Activated CD4-positive, alpha-beta memory T cell treated with anti-CD3 and anti-CD28 coated beads, Interleukin-2, amount 10 ng/mL, durations not matched to agents 7 days and 5 days (primary cell): ENCODE measurements around the gene MRPL34. TPM values are rescaled to one million over a fixed set of nuclear protein-coding genes. Genes with fewer than 3 reads are reported as not detected.

ENCODE experiments used
- CTCF ChIA-PET: fragments of 350-600 bp; sonication (Branson Sonifier 250); formaldehyde crosslinking; loops from one replicate; lab custom pipeline; 2021; ENCODE audit warnings: antibody characterized with exemption, inconsistent platforms; lab: Charles Lee
- POLR2A ChIA-PET: fragments of 350-600 bp; sonication (Branson Sonifier 250); formaldehyde crosslinking; loops from one replicate; lab custom pipeline; 2021; ENCODE audit warnings: antibody characterized with exemption; lab: Charles Lee
- DNase-seq: peaks from one replicate; pipeline ENCODE4 v3.0.0-alpha.2; 2020
- H3K27ac Mint-ChIP-seq: one replicate; pipeline ENCODE4 v1.8.0; 2021; ENCODE audit warnings: mild to moderate bottlenecking, mixed read lengths
- H3K27me3 Mint-ChIP-seq: one replicate; pipeline ENCODE4 v1.8.0; 2021; ENCODE audit warnings: mixed read lengths
- H3K36me3 Mint-ChIP-seq: one replicate; pipeline ENCODE4 v1.8.0; 2021; ENCODE audit warnings: low read depth, mixed read lengths
- H3K4me1 Mint-ChIP-seq: one replicate; pipeline ENCODE4 v1.8.0; 2021; ENCODE audit warnings: mixed read lengths
- H3K4me3 Mint-ChIP-seq: one replicate; pipeline ENCODE4 v1.8.0; 2021; ENCODE audit warnings: mild to moderate bottlenecking, mixed read lengths
- H3K9me3 Mint-ChIP-seq: one replicate; pipeline ENCODE4 v1.8.0; 2021; ENCODE audit warnings: mixed read lengths
- total RNA-seq, 2 experiments: library from RNA; stranded (reverse); gene quantifications; one replicate each; pipeline ENCODE4 v1.2.3, GENCODE V29; 2021

The MRPL34 gene
- total RNA-seq, result 10 to 100 TPM; 82.8 to 98.3 TPM

DNA sequence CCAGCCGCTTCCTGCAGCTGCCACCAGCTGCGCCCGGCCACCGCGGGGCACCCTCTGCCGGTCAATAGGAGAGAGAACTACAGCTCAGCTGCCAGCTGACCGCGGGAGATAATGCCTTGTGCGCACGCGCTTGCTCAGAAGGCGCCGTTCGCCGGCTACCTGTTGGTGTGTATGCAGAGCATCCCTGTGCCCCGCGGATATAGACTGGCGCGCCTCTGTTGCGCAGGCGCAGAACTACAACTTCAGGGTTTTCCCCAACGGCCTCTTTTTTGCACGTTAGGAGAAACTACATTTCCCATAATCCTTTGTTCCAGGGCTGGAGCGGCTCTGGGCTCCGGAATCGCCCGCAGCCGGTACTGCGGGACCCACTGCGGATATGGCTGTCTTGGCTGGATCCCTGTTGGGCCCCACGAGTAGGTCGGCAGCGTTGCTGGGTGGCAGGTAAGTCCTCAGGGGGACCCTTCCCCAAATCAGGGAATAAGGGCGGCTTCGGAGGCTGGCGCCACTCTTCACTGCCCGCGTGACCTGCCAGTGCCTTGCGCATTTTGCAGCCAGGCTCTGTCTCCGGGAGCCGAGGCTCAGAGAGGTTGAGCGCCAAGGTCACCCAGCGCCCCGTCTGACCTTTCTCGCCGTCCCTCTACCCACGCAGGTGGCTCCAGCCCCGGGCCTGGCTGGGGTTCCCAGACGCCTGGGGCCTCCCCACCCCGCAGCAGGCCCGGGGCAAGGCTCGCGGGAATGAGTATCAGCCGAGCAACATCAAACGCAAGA lies at the start of gene MRPL34:
MRPL34 (plus strand) TSS at position 356 of the 768 bp plus-strand sequence; CDS start at position 377, 21 bp downstream.
- ChIA-PET CTCF (interaction anchor here (0.6 to 3.1 kb wide), 23 partner anchors 10 to 236 kb away, joined by 3 to 32 read pairs (median 4); partner anchors contain the start of genes ANKLE1, ANO8, BABAM1 and BST2), POLR2A (interaction anchor here (0.6 to 4.8 kb wide), 9 partner anchors 12 to 114 kb away, joined by 3 to 50 read pairs (median 5); partner anchors contain the start of genes ANO8, MVB12A and OCEL1)
- Mint-ChIP-seq H3K27me3 (no peaks in the 10 kb centered on the region), H3K4me3 (peak within 1 kb of the TSS; percentile 89), H3K9me3 (no peaks in the 10 kb centered on the region), H3K4me1 (peaks cover 58% of the 10 kb centered on the region), H3K36me3 (peaks cover 5% of the 10 kb centered on the region), H3K27ac (peak within 1 kb of the TSS; percentile 90)
- peak; percentile 98 for DNase-seq

DNA sequence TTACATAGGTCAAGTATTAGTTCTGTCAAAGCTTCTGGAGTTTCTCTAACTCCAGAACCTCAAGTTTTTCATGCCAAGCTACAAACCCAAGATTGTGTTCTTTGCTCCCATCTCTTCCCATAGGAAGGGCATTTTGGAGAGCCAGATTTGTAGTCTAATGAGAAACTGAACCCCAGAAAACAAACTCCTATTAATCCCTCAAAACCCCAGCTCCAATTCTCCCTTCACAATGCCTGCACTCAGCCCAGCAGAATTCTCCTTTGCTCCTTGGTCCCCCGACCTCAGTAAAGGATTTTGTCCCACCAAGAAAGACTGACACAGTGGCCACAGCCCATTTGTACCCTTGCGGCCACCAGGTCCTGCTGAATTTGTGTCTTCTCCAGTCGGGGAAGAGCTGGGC lies 49.5 kb upstream of the MRPL34 start:
- no peak for DNase-seq
- ChIA-PET POLR2A (no interaction called here), CTCF (interaction anchor here (0.7 kb wide), 1 partner anchor 9 kb away, joined by 3 read pairs; the partner anchor contains the start of gene USHBP1)
- no peaks in the 10 kb centered on the region for H3K27me3 Mint-ChIP-seq
- no peaks in the 10 kb centered on the region for H3K9me3 Mint-ChIP-seq
- no peaks in the 10 kb centered on the region for H3K36me3 Mint-ChIP-seq
- H3K27ac Mint-ChIP-seq, result no peak overlapping the region
- peaks cover 6% of the 10 kb centered on the region for H3K4me1 Mint-ChIP-seq
- no peak overlapping the region for H3K4me3 Mint-ChIP-seq

DNA sequence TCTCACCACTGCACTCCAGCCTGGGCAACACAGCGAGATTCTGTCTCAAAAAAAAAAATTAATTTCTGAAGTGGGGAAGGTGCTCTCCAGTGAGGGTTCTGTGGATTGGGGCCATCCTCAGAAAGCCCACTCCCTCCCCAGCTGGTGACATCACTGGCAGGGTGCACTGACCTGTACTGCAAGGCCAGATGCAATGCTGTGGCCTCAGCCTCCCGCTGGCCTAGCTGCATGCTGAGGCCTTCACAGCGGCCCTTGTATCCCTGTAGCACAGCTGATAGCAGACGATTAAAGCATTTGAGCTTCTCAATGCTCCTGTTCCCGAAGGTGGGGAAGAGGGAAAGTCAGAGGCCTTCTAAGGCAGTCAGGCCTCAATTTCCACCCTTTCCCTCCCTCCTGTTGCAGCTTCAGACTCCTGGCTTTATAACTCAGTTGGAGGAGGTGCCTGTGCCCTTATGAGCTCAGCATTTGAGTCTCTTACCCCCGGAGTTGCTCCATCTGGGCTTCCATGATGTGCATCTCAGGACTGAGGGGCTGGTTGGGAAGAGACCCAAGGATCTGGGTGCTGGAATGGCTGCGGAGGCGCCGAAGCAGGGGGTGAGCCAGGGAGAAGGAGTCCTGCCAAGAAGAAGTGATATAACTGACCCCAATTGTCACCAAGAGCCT lies 46.4 kb upstream of the MRPL34 start:
- ChIA-PET CTCF (interaction anchor here (0.7 to 7.9 kb wide), 9 partner anchors 22 to 206 kb away, joined by 3 to 64 read pairs (median 4); partner anchors contain the start of genes ANKLE1 and MRPL34), POLR2A (interaction anchor here (1.0 kb wide), 2 partner anchors 8 to 24 kb away, joined by 3 to 4 read pairs; partner anchors contain the start of gene BABAM1)
- Mint-ChIP-seq H3K27ac (no peak overlapping the region), H3K4me1 (peaks cover 9% of the 10 kb centered on the region), H3K4me3 (no peak overlapping the region), H3K9me3 (no peaks in the 10 kb centered on the region), H3K36me3 (no peaks in the 10 kb centered on the region), H3K27me3 (no peaks in the 10 kb centered on the region)
- no peak for DNase-seq

DNA sequence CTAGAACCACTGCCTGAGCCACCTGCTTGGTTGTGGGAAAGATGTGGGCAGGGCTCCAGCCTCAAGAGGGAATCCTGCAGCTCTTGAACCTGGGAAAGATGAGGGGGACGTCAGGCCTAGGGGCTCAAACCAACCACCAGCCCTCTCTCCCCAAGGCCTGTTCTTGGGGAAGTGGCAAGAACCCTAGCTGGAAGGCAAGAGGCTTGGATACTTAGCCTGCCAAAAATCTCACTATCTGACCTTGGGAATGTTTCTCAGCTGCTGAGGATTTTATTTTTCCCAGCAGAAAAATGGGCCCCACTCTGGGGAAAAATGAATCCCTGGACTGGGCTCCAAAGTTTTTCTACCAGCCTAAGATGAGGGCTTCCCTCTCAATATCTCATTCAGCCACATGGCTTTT lies 45.7 kb upstream of the MRPL34 start:
- Mint-ChIP-seq H3K36me3 (no peaks in the 10 kb centered on the region), H3K27me3 (no peaks in the 10 kb centered on the region), H3K4me3 (no peak overlapping the region), H3K9me3 (no peaks in the 10 kb centered on the region), H3K4me1 (peaks cover 16% of the 10 kb centered on the region), H3K27ac (no peak overlapping the region)
- POLR2A ChIA-PET, result interaction anchor here (1.0 to 2.5 kb wide), 2 partner anchors 8 to 23 kb away, joined by 3 to 7 read pairs; no protein-coding TSS in a partner anchor
- no peak for DNase-seq
- CTCF ChIA-PET, result interaction anchor here (0.6 to 7.9 kb wide), 12 partner anchors 12 to 191 kb away, joined by 3 to 64 read pairs (median 4); partner anchors contain the start of genes ANKLE1, MRPL34 and OCEL1

DNA sequence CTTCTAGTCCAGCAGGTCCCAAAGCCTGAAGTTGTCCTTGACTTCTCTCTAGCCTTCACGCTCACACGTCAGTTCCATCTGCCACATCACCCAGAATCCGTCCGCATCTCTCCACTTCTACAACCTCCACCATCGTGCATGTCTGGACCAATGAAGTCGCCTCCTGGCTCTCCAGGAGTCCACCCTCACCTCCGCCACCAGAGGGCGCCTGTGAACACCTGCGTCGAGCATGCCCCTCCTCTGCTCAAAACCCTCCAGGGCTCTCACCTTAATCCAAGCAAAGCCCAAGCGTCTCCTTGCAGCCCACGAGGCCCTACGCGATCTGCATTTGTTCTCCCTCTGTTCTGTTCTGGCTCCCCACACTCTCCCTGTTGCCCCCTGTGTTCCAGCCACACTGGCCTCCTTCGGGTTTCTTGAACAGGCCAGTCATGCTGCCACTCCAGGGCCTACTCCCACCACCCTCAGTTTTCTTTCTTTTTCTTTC lies 44.8 kb upstream of the MRPL34 start:
- ChIA-PET POLR2A (interaction anchor here (2.5 kb wide), 1 partner anchor 9 kb away, joined by 7 read pairs; no protein-coding TSS in a partner anchor), CTCF (interaction anchor here (0.6 to 7.9 kb wide), 18 partner anchors 9 to 1117 kb away, joined by 3 to 64 read pairs (median 3); partner anchors contain the start of genes ANKLE1, MRPL34 and OCEL1)
- H3K36me3 Mint-ChIP-seq, result no peaks in the 10 kb centered on the region
- no peaks in the 10 kb centered on the region for H3K9me3 Mint-ChIP-seq
- H3K27ac Mint-ChIP-seq, result no peak overlapping the region
- peak; percentile 92 for DNase-seq
- H3K4me1 Mint-ChIP-seq, result peaks cover 19% of the 10 kb centered on the region
- H3K27me3 Mint-ChIP-seq, result no peaks in the 10 kb centered on the region
- H3K4me3 Mint-ChIP-seq, result no peak overlapping the region

DNA sequence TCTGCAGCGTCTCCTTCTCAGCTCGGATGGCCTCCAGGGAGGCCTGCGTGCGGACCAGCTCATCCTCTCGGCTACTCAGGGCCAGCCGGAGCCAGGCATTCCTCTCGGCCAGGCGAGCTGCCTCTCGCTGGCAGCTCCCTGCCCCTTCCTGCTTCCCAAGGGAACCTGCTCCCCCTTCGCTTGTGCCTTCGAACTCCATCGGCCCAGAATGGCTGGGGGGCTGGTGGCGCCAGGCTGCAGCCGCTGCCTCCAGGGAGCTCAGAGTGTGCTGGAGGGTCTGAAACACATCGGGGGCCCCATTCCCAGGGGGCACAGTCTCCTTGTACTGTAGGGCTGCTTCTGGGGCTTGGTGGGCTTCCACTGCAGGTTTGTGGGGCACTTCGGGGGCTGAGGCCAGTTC lies 43.1 kb upstream of the MRPL34 start:
- peaks cover 26% of the 10 kb centered on the region for H3K4me1 Mint-ChIP-seq
- no peaks in the 10 kb centered on the region for H3K9me3 Mint-ChIP-seq
- no peak for DNase-seq
- ChIA-PET CTCF (interaction anchor here (0.7 to 7.9 kb wide), 4 partner anchors 19 to 177 kb away, joined by 3 to 64 read pairs (median 4); partner anchors contain the start of gene ANKLE1), POLR2A (interaction anchor here (1.3 to 2.5 kb wide), 2 partner anchors 10 to 29 kb away, joined by 3 to 7 read pairs; no protein-coding TSS in a partner anchor)
- H3K27ac Mint-ChIP-seq, result no peak overlapping the region
- no peaks in the 10 kb centered on the region for H3K27me3 Mint-ChIP-seq
- no peak overlapping the region for H3K4me3 Mint-ChIP-seq
- H3K36me3 Mint-ChIP-seq, result no peaks in the 10 kb centered on the region

DNA sequence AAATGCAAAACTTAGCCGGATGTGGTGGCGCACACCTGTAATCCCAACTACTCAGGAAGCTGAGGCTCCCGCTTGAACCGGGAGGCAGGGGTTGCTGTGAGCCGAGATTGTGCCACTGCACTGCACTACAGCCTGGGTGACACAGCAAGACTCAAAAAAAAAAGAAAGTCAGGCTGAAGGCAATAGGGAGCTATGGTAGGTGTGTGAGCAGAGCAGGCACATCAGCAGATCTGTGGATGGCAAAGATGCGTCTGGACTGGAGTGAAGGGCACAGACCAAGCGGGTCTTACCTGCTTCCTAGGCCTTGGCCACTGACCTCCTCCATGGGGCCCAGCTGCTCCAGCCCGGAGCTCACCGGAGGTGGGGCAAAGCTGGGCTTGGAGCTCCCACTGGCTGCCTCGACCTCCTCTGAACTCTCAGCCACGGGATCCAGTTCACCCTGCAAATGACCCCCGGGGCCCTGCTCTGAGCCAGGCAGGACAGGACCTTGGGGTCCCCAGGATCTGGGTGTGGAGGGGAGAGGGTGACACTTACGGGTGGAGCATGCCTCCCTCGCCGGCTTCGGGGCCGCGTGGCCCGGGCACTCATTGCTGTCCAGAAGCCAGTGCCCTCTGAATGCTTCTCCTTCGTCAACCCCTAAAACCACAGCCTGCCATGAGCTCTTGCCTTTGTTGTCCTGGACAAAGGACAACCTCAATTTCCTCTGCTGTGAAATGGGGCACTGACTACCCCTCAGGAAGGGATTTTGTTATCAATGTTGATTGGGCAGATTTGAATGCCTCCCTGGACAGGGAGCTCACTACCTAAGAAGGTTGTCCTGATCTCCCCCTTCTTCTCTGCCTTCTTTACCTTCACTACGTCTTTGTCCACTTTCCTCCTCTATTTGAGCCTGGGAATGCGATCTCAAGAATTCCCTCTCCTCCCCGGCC lies 41.7 kb upstream of the MRPL34 start:
- H3K27ac Mint-ChIP-seq, result no peak overlapping the region
- ChIA-PET POLR2A (interaction anchor here (1.0 to 1.3 kb wide), 4 partner anchors 12 to 156 kb away, joined by 3 read pairs; partner anchors contain the start of genes MVB12A and OCEL1), CTCF (interaction anchor here (1.1 to 7.9 kb wide), 5 partner anchors 18 to 58 kb away, joined by 3 to 64 read pairs (median 6); partner anchors contain the start of genes ANKLE1 and DDA1)
- no peaks in the 10 kb centered on the region for H3K9me3 Mint-ChIP-seq
- H3K4me3 Mint-ChIP-seq, result no peak overlapping the region
- peaks cover 34% of the 10 kb centered on the region for H3K4me1 Mint-ChIP-seq
- no peaks in the 10 kb centered on the region for H3K27me3 Mint-ChIP-seq
- no peaks in the 10 kb centered on the region for H3K36me3 Mint-ChIP-seq
- DNase-seq, result no peak

DNA sequence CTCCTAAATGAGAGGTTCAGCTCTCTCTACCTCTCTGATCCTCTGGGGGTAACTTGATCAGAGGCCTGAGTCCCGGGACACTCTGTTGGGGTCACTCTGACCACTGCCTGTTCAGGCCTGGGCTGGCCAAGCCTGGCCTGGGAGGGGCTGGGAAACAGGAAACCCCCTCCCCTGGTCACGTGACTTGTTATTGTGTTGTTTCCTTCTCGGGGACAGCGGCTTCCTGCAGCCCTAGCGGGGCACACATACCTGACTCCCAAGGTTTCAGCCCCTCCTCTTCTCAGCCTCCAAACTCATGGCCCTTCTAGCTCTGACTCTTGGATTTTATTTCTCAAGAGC lies 41.1 kb upstream of the MRPL34 start, which contains the start of gene USHBP1:
USHBP1 (minus strand) TSS at position 105 of the 339 bp plus-strand sequence. CDS start 446 bp downstream, outside the sequence.
- POLR2A ChIA-PET, result interaction anchor here (0.8 to 1.5 kb wide), 5 partner anchors 12 to 155 kb away, joined by 3 read pairs; partner anchors contain the start of genes MVB12A and OCEL1
- H3K27ac Mint-ChIP-seq, result no peak within 1 kb of the TSS

DNA sequence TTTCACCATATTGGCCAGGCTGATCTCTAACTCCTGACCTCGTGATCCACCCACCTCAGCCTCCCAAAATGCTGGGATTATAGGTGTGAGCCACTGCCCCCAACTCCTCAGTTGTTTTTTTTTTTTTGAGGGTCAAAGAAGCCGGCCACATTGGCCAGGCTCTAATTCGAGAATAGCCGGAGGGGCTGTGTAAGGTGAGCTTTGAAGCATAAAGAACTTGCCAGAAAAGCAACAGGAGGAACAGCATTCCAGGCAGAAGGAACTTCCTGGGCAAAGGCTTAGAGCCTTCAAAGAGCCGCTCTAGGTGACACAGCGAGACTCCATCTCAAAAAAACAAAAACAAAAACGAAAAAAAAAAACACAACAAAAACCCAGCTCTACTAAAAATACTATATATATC lies 39.6 kb upstream of the MRPL34 start:
- no peak for DNase-seq
- Mint-ChIP-seq H3K9me3 (no peaks in the 10 kb centered on the region), H3K4me3 (no peak overlapping the region), H3K36me3 (peaks cover 3% of the 10 kb centered on the region), H3K27me3 (no peaks in the 10 kb centered on the region), H3K27ac (no peak overlapping the region), H3K4me1 (peaks cover 32% of the 10 kb centered on the region)
- ChIA-PET CTCF (interaction anchor here (0.6 to 2.9 kb wide), 11 partner anchors 8 to 230 kb away, joined by 3 to 33 read pairs (median 6); partner anchors contain the start of genes ABHD8, ANKLE1 and DDA1), POLR2A (interaction anchor here (1.5 to 4.2 kb wide), 3 partner anchors 15 to 40 kb away, joined by 3 to 26 read pairs (median 6); partner anchors contain the start of genes ANKLE1 and OCEL1)

More for the DNA sequence above, 41.1 kb upstream of the MRPL34 start, which contains the start of gene USHBP1:
- CTCF ChIA-PET, result interaction anchor here (1.0 to 7.9 kb wide), 8 partner anchors 9 to 199 kb away, joined by 3 to 64 read pairs (median 4); partner anchors contain the start of genes ANKLE1 and DDA1
- no peak for DNase-seq
- no peaks in the 10 kb centered on the region for H3K9me3 Mint-ChIP-seq
- no peak within 1 kb of the TSS for H3K4me3 Mint-ChIP-seq
- H3K36me3 Mint-ChIP-seq, result no peaks in the 10 kb centered on the region
- H3K27me3 Mint-ChIP-seq, result no peaks in the 10 kb centered on the region
- peaks cover 35% of the 10 kb centered on the region for H3K4me1 Mint-ChIP-seq

DNA sequence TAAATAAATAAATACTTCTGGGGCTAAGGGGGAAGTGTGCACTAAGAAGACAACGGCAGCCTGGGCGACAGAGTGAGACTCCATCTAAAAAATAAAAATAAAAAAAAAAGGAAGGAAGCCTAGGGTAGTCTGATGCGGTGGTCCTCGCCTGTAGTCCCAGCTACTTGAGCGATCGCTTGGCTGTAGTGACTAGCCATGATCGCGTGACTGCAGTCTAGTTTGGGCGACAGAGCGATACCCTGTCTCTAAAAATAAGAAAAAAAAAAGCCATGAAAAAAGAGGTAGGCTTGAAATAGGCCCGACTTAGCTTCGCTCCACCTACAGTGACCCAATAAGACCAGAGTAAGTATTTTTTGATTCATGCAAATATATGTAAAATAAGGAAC lies 39.1 kb upstream of the MRPL34 start:
- POLR2A ChIA-PET, result interaction anchor here (0.5 to 4.2 kb wide), 12 partner anchors 14 to 222 kb away, joined by 3 to 26 read pairs (median 4); partner anchors contain the start of genes ANKLE1, BST2, DDA1 and HAUS8
- H3K27ac Mint-ChIP-seq, result peak overlapping the region; percentile 47
- H3K4me3 Mint-ChIP-seq, result peak overlapping the region; percentile 85
- H3K36me3 Mint-ChIP-seq, result peaks cover 8% of the 10 kb centered on the region
- H3K27me3 Mint-ChIP-seq, result no peaks in the 10 kb centered on the region
- no peaks in the 10 kb centered on the region for H3K9me3 Mint-ChIP-seq
- H3K4me1 Mint-ChIP-seq, result peaks cover 31% of the 10 kb centered on the region
- DNase-seq, result no peak
- CTCF ChIA-PET, result interaction anchor here (0.6 to 2.9 kb wide), 19 partner anchors 9 to 825 kb away, joined by 3 to 33 read pairs (median 4); partner anchors contain the start of genes ABHD8, ANKLE1, DDA1 and MRPL34
